ENCODE data around the gene IL21R.

Gene IL21R

DNA sequence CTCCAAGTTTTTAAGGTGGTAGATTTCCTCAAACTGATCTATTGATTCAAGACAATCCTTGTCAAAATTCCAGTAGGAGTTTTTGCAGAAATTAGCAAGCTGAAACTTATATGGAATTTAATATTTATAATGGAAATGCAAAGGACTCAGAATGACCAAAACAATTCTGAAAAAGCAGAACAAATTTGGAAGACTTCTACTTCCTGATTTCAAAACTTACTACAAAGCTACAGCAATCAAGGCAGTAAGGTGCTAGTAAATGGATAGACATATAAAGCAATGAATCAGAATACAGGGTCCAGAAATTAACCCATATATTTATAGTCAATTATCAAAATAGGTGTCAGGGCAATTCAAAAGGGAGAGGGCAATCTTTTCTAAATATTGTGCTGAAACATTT lies 11.8 kb upstream of the IL21R start:
- no peak for ATAC-seq
- TF ChIP-seq ISL1 (CRISPR knock-in tag; IDR thresholded peaks at IDR 0.05) (no peak), OSR1 (CRISPR knock-in tag; IDR thresholded peaks at IDR 0.05) (no peak), TOX (CRISPR knock-in tag; IDR thresholded peaks at IDR 0.05; ENCODE audit: borderline replicate concordance) (no peak), ESRRG (CRISPR knock-in tag; IDR thresholded peaks at IDR 0.05) (no peak), ZFP3 (CRISPR knock-in tag; IDR thresholded peaks at IDR 0.05) (no peak), TCF4 (CRISPR knock-in tag; IDR thresholded peaks at IDR 0.05; ENCODE audit: borderline replicate concordance) (no peak), SNAI2 (CRISPR knock-in tag; IDR thresholded peaks at IDR 0.05) (no peak), ZFP30 (CRISPR knock-in tag; IDR thresholded peaks at IDR 0.05) (no peak), BACH2 (CRISPR knock-in tag; IDR thresholded peaks at IDR 0.05; ENCODE audit: borderline replicate concordance) (no peak), ZNF70 (CRISPR knock-in tag; IDR thresholded peaks at IDR 0.05) (no peak), GLIS3 (CRISPR knock-in tag; IDR thresholded peaks at IDR 0.05) (no peak), ZNF8 (CRISPR knock-in tag; IDR thresholded peaks at IDR 0.05) (no peak), PPARA (CRISPR knock-in tag; IDR thresholded peaks at IDR 0.05; ENCODE audit: borderline replicate concordance) (no peak), ZNF565 (CRISPR knock-in tag; conservative IDR thresholded peaks at IDR 0.05; ENCODE audit: low read depth) (no peak)
- TF ChIP-seq, protein P1, sequence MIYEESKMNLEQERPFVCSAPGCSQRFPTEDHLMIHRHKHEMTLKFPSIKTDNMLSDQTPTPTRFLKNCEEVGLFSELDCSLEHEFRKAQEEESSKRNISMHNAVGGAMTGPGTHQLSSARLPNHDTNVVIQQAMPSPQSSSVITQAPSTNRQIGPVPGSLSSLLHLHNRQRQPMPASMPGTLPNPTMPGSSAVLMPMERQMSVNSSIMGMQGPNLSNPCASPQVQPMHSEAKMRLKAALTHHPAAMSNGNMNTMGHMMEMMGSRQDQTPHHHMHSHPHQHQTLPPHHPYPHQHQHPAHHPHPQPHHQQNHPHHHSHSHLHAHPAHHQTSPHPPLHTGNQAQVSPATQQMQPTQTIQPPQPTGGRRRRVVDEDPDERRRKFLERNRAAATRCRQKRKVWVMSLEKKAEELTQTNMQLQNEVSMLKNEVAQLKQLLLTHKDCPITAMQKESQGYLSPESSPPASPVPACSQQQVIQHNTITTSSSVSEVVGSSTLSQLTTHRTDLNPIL (CRISPR knock-in tag; IDR thresholded peaks at IDR 0.05; ENCODE audit: low read depth): no peak
- TF ChIP-seq, protein P2, sequence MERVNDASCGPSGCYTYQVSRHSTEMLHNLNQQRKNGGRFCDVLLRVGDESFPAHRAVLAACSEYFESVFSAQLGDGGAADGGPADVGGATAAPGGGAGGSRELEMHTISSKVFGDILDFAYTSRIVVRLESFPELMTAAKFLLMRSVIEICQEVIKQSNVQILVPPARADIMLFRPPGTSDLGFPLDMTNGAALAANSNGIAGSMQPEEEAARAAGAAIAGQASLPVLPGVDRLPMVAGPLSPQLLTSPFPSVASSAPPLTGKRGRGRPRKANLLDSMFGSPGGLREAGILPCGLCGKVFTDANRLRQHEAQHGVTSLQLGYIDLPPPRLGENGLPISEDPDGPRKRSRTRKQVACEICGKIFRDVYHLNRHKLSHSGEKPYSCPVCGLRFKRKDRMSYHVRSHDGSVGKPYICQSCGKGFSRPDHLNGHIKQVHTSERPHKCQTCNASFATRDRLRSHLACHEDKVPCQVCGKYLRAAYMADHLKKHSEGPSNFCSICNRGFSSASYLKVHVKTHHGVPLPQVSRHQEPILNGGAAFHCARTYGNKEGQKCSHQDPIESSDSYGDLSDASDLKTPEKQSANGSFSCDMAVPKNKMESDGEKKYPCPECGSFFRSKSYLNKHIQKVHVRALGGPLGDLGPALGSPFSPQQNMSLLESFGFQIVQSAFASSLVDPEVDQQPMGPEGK (CRISPR knock-in tag; IDR thresholded peaks at IDR 0.05; ENCODE audit: borderline replicate concordance): no peak
- TF ChIP-seq, protein P3, sequence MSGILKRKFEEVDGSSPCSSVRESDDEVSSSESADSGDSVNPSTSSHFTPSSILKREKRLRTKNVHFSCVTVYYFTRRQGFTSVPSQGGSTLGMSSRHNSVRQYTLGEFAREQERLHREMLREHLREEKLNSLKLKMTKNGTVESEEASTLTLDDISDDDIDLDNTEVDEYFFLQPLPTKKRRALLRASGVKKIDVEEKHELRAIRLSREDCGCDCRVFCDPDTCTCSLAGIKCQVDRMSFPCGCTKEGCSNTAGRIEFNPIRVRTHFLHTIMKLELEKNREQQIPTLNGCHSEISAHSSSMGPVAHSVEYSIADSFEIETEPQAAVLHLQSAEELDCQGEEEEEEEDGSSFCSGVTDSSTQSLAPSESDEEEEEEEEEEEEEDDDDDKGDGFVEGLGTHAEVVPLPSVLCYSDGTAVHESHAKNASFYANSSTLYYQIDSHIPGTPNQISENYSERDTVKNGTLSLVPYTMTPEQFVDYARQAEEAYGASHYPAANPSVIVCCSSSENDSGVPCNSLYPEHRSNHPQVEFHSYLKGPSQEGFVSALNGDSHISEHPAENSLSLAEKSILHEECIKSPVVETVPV (CRISPR knock-in tag; IDR thresholded peaks at IDR 0.05): no peak
- TF ChIP-seq, protein P4, sequence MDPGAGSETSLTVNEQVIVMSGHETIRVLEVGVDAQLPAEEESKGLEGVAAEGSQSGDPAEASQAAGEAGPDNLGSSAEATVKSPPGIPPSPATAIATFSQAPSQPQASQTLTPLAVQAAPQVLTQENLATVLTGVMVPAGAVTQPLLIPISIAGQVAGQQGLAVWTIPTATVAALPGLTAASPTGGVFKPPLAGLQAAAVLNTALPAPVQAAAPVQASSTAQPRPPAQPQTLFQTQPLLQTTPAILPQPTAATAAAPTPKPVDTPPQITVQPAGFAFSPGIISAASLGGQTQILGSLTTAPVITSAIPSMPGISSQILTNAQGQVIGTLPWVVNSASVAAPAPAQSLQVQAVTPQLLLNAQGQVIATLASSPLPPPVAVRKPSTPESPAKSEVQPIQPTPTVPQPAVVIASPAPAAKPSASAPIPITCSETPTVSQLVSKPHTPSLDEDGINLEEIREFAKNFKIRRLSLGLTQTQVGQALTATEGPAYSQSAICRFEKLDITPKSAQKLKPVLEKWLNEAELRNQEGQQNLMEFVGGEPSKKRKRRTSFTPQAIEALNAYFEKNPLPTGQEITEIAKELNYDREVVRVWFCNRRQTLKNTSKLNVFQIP (CRISPR knock-in tag; IDR thresholded peaks at IDR 0.05; ENCODE audit: borderline replicate concordance, low read depth): no peak

DNA sequence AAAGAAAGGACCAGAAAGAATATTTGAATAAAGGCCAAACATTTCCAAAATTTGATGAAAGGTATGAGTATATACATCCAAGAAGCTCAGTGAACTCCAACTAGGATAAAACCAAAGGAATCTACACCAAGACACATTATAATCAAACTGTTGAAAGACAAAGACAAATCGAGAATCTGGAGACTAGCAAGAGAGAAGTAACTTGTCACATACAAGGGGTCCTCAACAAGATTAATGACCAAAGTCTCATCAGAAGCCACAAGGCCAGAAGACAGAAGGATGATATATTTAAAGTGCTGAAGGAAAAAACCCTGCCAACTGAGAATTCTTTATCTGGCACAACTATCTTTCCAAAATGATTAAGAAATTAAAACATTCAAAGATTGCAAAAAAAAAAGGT lies 9.3 kb upstream of the IL21R start:
- TF ChIP-seq, protein P5, sequence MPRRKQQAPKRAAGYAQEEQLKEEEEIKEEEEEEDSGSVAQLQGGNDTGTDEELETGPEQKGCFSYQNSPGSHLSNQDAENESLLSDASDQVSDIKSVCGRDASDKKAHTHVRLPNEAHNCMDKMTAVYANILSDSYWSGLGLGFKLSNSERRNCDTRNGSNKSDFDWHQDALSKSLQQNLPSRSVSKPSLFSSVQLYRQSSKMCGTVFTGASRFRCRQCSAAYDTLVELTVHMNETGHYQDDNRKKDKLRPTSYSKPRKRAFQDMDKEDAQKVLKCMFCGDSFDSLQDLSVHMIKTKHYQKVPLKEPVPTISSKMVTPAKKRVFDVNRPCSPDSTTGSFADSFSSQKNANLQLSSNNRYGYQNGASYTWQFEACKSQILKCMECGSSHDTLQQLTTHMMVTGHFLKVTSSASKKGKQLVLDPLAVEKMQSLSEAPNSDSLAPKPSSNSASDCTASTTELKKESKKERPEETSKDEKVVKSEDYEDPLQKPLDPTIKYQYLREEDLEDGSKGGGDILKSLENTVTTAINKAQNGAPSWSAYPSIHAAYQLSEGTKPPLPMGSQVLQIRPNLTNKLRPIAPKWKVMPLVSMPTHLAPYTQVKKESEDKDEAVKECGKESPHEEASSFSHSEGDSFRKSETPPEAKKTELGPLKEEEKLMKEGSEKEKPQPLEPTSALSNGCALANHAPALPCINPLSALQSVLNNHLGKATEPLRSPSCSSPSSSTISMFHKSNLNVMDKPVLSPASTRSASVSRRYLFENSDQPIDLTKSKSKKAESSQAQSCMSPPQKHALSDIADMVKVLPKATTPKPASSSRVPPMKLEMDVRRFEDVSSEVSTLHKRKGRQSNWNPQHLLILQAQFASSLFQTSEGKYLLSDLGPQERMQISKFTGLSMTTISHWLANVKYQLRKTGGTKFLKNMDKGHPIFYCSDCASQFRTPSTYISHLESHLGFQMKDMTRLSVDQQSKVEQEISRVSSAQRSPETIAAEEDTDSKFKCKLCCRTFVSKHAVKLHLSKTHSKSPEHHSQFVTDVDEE (CRISPR knock-in tag; IDR thresholded peaks at IDR 0.05): no peak
- TF ChIP-seq ISL1 (CRISPR knock-in tag; IDR thresholded peaks at IDR 0.05) (no peak), RARB (CRISPR knock-in tag; IDR thresholded peaks at IDR 0.05) (no peak), BACH2 (CRISPR knock-in tag; IDR thresholded peaks at IDR 0.05; ENCODE audit: borderline replicate concordance) (no peak)
- ATAC-seq: no peak

DNA sequence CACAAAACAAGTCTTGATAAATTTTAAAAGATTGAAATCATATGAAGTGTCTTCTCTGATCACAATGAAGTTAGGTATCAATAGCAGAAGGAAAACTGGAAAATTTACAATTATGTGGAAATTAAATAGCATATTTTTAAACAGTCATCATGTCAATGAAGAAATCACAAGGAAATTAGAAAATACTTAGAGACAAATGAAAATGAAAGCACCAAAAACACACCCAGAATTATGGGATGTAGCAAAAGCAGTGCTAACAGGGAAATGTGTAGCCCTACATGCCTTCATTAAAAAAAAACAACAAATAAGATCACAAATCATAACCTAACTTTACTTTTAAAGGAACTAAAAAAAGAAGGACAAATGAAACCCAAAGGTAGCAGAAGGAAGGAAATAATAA lies 7.5 kb upstream of the IL21R start:
- ATAC-seq: no peak
- no peak for TF ChIP-seq PPARA (CRISPR knock-in tag; IDR thresholded peaks at IDR 0.05; ENCODE audit: borderline replicate concordance)
- no peak for TF ChIP-seq OSR1 (CRISPR knock-in tag; IDR thresholded peaks at IDR 0.05)
- no peak for TF ChIP-seq GLIS3 (CRISPR knock-in tag; IDR thresholded peaks at IDR 0.05)
- TF ChIP-seq BACH2 (CRISPR knock-in tag; IDR thresholded peaks at IDR 0.05; ENCODE audit: borderline replicate concordance): no peak
- TF ChIP-seq, protein P1 (CRISPR knock-in tag; IDR thresholded peaks at IDR 0.05; ENCODE audit: low read depth): no peak
- no peak for TF ChIP-seq ZNF565 (CRISPR knock-in tag; conservative IDR thresholded peaks at IDR 0.05; ENCODE audit: low read depth)
- no peak for TF ChIP-seq ESRRG (CRISPR knock-in tag; IDR thresholded peaks at IDR 0.05)
- TF ChIP-seq ISL1 (CRISPR knock-in tag; IDR thresholded peaks at IDR 0.05): no peak
- no peak for TF ChIP-seq SNAI2 (CRISPR knock-in tag; IDR thresholded peaks at IDR 0.05)
- no peak for TF ChIP-seq ZFP30 (CRISPR knock-in tag; IDR thresholded peaks at IDR 0.05)
- no peak for TF ChIP-seq ZNF70 (CRISPR knock-in tag; IDR thresholded peaks at IDR 0.05)
- TF ChIP-seq, protein P3 (CRISPR knock-in tag; IDR thresholded peaks at IDR 0.05): no peak
- no peak for TF ChIP-seq ZFP3 (CRISPR knock-in tag; IDR thresholded peaks at IDR 0.05)
- TF ChIP-seq TCF4 (CRISPR knock-in tag; IDR thresholded peaks at IDR 0.05; ENCODE audit: borderline replicate concordance): no peak
- TF ChIP-seq TOX (CRISPR knock-in tag; IDR thresholded peaks at IDR 0.05; ENCODE audit: borderline replicate concordance): no peak
- TF ChIP-seq ARNTL (CRISPR knock-in tag; IDR thresholded peaks at IDR 0.05; ENCODE audit: borderline replicate concordance, low read depth): no peak
- no peak for TF ChIP-seq ZNF8 (CRISPR knock-in tag; IDR thresholded peaks at IDR 0.05)
- TF ChIP-seq, protein P4 (CRISPR knock-in tag; IDR thresholded peaks at IDR 0.05; ENCODE audit: borderline replicate concordance, low read depth): no peak
- TF ChIP-seq RARB (CRISPR knock-in tag; IDR thresholded peaks at IDR 0.05): no peak
